Liver (tissue), 9 donors: ENCODE measurements around the gene ABCG2. TPM values are rescaled to one million over a fixed set of nuclear protein-coding genes. Genes with fewer than 3 reads are reported as not detected.

Source experiments
- DNase-seq: peaks from one replicate; pipeline ENCODE4 v3.0.0-alpha.2; 2017; ENCODE audit warnings: low spot score
- H3K27ac ChIP-seq, 2 donors: one replicate each; pipeline ENCODE4 v1.7.0; 2013; ENCODE audit warnings: inconsistent platforms in 2 of 2, low read length in 2 of 2, control low read depth in 1 of 2, low read depth in 1 of 2, mild to moderate bottlenecking in 1 of 2
- H3K27me3 ChIP-seq, 4 donors: one replicate each; pipeline versions ENCODE4 v1.6.1 to v1.7.0; 2013; ENCODE audit warnings: low read length in 3 of 4, inconsistent platforms in 1 of 4, mild to moderate bottlenecking in 1 of 4, moderate library complexity in 1 of 4; ENCODE audit not compliant: control insufficient read depth in 4 of 4, insufficient read depth in 4 of 4
- H3K36me3 ChIP-seq, 4 donors: one replicate each; pipeline versions ENCODE4 v1.6.1 to v1.7.0; 2013; ENCODE audit warnings: low read length in 3 of 4, mild to moderate bottlenecking in 3 of 4, low read depth in 1 of 4, moderate library complexity in 1 of 4; ENCODE audit not compliant: control insufficient read depth in 4 of 4, insufficient read depth in 3 of 4
- H3K4me1 ChIP-seq, 4 donors: one replicate each; pipeline versions ENCODE4 v1.6.1 to v1.7.0; 2013; ENCODE audit warnings: low read length in 3 of 4, mild to moderate bottlenecking in 3 of 4, moderate library complexity in 1 of 4; ENCODE audit not compliant: control insufficient read depth in 4 of 4, insufficient read depth in 4 of 4
- H3K4me3 ChIP-seq, 3 donors: one replicate each; pipeline versions ENCODE4 v1.6.1 to v1.7.0; 2013; ENCODE audit warnings: low read length in 3 of 3, control low read depth in 1 of 3, low read depth in 1 of 3, mild to moderate bottlenecking in 1 of 3
- H3K9ac ChIP-seq, 2 donors: one replicate each; pipeline ENCODE4 v1.7.0; 2013; ENCODE audit warnings: low read length in 2 of 2, mild to moderate bottlenecking in 2 of 2, moderate library complexity in 2 of 2, control low read depth in 1 of 2, low read depth in 1 of 2
- H3K9me3 ChIP-seq, 4 donors: one replicate each; pipeline versions ENCODE4 v1.6.1 to v1.7.0; 2013; ENCODE audit warnings: low read length in 3 of 4; ENCODE audit not compliant: control insufficient read depth in 4 of 4
- EGR1 ChIP-seq, 2 donors: IDR thresholded peaks; 2 replicates each; pipeline ENCODE4 v1.6.1; 2016 to 2018; ENCODE audit warnings: antibody characterized with exemption in 2 of 2, low read depth in 2 of 2
- FOXA1 ChIP-seq: IDR thresholded peaks from 2 replicates; pipeline ENCODE4 v1.6.1; 2016; ENCODE audit warnings: antibody characterized with exemption
- FOXA2 ChIP-seq: IDR thresholded peaks from 2 replicates; pipeline ENCODE4 v1.6.1; 2016; ENCODE audit warnings: antibody characterized with exemption
- GABPA ChIP-seq, 2 donors: IDR thresholded peaks in 1 of 2; conservative IDR thresholded peaks in 1 of 2; 2 replicates each; pipeline ENCODE4 v1.6.1; 2016; ENCODE audit warnings: antibody characterized with exemption in 2 of 2, mild to moderate bottlenecking in 1 of 2, moderate library complexity in 1 of 2
- HNF4A ChIP-seq, 2 donors: conservative IDR thresholded peaks; 2 replicates each; pipeline ENCODE4 v1.6.1; 2016; ENCODE audit warnings: antibody characterized with exemption in 2 of 2, mild to moderate bottlenecking in 2 of 2
- HNF4G ChIP-seq: IDR thresholded peaks from 2 replicates; pipeline ENCODE4 v1.6.1; 2016; ENCODE audit warnings: antibody characterized with exemption
- JUND ChIP-seq, 2 donors: IDR thresholded peaks; 2 replicates each; pipeline ENCODE4 v1.6.1; 2016; ENCODE audit warnings: antibody characterized with exemption in 2 of 2
- NR2F2 ChIP-seq: IDR thresholded peaks from 2 replicates; pipeline ENCODE4 v1.6.1; 2016; ENCODE audit warnings: antibody characterized with exemption
- RAD21 ChIP-seq, 2 donors: IDR thresholded peaks; 2 replicates each; pipeline ENCODE4 v1.6.1; 2016; ENCODE audit warnings: antibody characterized with exemption in 2 of 2, mild to moderate bottlenecking in 2 of 2
- RXRA ChIP-seq, 2 donors: IDR thresholded peaks; 2 replicates each; pipeline ENCODE4 v1.6.1; 2017 to 2018; ENCODE audit warnings: antibody characterized with exemption in 2 of 2, mild to moderate bottlenecking in 1 of 2
- SP1 ChIP-seq: IDR thresholded peaks from 2 replicates; pipeline ENCODE4 v1.6.1; 2018; ENCODE audit warnings: antibody characterized with exemption, mild to moderate bottlenecking
- YY1 ChIP-seq: IDR thresholded peaks from 2 replicates; pipeline ENCODE4 v1.6.1; 2016; ENCODE audit warnings: antibody characterized with exemption, mild to moderate bottlenecking
- WGBS: extraction: QIAGEN DNeasy Blood & Tissue Kit; methylation state at CpG from one replicate; pipeline ENCODE4 v1.1.7; 2013; 5-methylcytosine and 5-hydroxymethylcytosine counted together
- polyA plus RNA-seq, 2 donors: library from polyadenylated mRNA; stranded (reverse) in 1 of 2; unstranded in 1 of 2; fragments of 200-250 nt in 1 of 2; fragments of >200 nt in 1 of 2; fragmentation: Nextera tagmentation in 1 of 2; extraction: Ambion mirVana in 1 of 2; gene quantifications; one replicate each; pipeline versions ENCODE4 v1.2.1 to v1.2.3, GENCODE V29; 2013 to 2015
- total RNA-seq, 2 donors: library from RNA; depleted of rRNA; stranded (reverse); fragments of >200 nt; gene quantifications; one replicate each; pipeline ENCODE4 v1.2.3, GENCODE V29; 2014
- TF ChIP-seq, protein P1 (sequence below): fragments of 150-350 bp; IDR thresholded peaks from 2 replicates; pipeline ENCODE4 v1.5.1; 2017; ENCODE audit warnings: improper control_type of control experiment, low read depth, low read length; ENCODE audit not compliant: missing input control
- TF ChIP-seq, protein P2 (sequence below): IDR thresholded peaks from 2 replicates; pipeline ENCODE4 v1.6.1; 2016; ENCODE audit warnings: antibody characterized with exemption
- TF ChIP-seq, protein P3 (sequence below): IDR thresholded peaks from 2 replicates; pipeline ENCODE4 v1.6.1; 2016; ENCODE audit warnings: antibody characterized with exemption
- TF ChIP-seq, protein P4 (sequence below): IDR thresholded peaks from 2 replicates; pipeline ENCODE4 v1.6.1; 2016; ENCODE audit warnings: antibody characterized with exemption
- donor health status: healthy.
- donor health status: healthy.
- donor health status: healthy.
- donor health status: healthy.
- donor health status: healthy.

ABCG2 gene
- total and polyA plus RNA-seq, 4 donors: 1.9 to 23.6 (median 7.0) TPM

DNA sequence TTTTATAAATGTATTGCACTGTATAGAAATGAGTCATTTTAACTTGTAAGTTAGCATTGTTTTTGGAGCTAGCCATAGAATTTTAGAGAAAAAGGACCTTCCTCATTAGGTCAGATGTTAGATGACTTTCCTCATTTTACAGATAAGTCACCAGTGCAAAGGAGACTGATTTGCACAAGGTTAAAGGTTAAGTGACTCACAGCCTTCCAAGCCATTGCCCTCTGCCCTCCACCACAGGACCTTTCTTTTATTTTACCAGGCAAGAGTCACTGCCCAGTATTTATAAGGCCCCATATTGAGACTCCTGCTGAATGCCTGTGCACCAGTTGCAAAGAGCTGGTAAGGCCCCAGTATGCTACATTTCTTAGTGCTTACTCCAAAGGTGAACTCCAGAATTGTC lies 4.2 kb upstream of the ABCG2 start:
- Histone ChIP-seq H3K27ac (no peak overlapping the region), H3K4me1 (peaks cover 5 to 23% (median 14%) of the 10 kb centered on the region in 4 donors), H3K36me3 (no peaks in the 10 kb centered on the region), H3K9ac (no peak overlapping the region), H3K4me3 (no peak overlapping the region), H3K9me3 (no peaks in the 10 kb centered on the region), H3K27me3 (no peaks in the 10 kb centered on the region)
- TF ChIP-seq NR2F2 (peak; percentile 91), FOXA1 (no peak), RXRA (IDR thresholded peaks at IDR 0.05) (peak; percentile 38 to 57), HNF4G (no peak), RAD21 (IDR thresholded peaks at IDR 0.05) (peak in 1 of 2 donors; percentile 35), JUND (IDR thresholded peaks at IDR 0.05) (peak; percentile 81 to 83), EGR1 (IDR thresholded peaks at IDR 0.05; ENCODE audit: low read depth in 2 of 2) (no peak), FOXA2 (no peak), HNF4A (conservative IDR thresholded peaks at IDR 0.05) (peak; percentile 67), SP1 (peak; percentile 47)
- TF ChIP-seq, protein P1, sequence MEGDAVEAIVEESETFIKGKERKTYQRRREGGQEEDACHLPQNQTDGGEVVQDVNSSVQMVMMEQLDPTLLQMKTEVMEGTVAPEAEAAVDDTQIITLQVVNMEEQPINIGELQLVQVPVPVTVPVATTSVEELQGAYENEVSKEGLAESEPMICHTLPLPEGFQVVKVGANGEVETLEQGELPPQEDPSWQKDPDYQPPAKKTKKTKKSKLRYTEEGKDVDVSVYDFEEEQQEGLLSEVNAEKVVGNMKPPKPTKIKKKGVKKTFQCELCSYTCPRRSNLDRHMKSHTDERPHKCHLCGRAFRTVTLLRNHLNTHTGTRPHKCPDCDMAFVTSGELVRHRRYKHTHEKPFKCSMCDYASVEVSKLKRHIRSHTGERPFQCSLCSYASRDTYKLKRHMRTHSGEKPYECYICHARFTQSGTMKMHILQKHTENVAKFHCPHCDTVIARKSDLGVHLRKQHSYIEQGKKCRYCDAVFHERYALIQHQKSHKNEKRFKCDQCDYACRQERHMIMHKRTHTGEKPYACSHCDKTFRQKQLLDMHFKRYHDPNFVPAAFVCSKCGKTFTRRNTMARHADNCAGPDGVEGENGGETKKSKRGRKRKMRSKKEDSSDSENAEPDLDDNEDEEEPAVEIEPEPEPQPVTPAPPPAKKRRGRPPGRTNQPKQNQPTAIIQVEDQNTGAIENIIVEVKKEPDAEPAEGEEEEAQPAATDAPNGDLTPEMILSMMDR: no peak
- TF ChIP-seq, protein P2, sequence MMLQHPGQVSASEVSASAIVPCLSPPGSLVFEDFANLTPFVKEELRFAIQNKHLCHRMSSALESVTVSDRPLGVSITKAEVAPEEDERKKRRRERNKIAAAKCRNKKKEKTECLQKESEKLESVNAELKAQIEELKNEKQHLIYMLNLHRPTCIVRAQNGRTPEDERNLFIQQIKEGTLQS: no peak
- TF ChIP-seq, protein P3, sequence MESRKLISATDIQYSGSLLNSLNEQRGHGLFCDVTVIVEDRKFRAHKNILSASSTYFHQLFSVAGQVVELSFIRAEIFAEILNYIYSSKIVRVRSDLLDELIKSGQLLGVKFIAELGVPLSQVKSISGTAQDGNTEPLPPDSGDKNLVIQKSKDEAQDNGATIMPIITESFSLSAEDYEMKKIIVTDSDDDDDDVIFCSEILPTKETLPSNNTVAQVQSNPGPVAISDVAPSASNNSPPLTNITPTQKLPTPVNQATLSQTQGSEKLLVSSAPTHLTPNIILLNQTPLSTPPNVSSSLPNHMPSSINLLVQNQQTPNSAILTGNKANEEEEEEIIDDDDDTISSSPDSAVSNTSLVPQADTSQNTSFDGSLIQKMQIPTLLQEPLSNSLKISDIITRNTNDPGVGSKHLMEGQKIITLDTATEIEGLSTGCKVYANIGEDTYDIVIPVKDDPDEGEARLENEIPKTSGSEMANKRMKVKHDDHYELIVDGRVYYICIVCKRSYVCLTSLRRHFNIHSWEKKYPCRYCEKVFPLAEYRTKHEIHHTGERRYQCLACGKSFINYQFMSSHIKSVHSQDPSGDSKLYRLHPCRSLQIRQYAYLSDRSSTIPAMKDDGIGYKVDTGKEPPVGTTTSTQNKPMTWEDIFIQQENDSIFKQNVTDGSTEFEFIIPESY: no peak
- TF ChIP-seq, protein P4, sequence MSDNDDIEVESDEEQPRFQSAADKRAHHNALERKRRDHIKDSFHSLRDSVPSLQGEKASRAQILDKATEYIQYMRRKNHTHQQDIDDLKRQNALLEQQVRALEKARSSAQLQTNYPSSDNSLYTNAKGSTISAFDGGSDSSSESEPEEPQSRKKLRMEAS: no peak
- DNase-seq: no peak

DNA sequence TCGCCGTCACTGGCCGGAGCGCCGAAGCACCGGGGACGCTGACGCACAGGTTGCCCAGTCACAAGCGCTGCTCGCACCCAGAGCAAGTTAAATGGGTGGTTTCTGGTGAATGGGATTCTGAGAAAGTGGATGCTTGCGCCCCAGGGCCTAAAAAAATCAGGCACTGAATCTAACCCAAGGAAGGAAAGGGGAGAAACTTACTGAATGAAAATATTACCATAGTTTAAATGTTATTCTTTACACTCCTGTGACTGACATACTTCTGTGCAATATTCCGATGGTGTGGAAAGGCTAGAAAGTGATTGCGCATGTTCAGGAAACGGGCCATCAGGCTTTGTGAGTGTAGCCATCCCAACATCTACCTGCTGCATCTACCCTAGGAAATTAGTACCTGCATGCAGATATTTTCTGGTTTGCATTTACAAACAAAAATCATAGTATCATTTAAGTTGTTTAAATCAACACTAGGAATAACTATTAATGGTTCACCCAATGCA lies 838 bp upstream of the ABCG2 start:
- no peaks in the 10 kb centered on the region for H3K27me3 ChIP-seq
- DNase-seq: no peak
- H3K27ac ChIP-seq: peak overlapping the region; percentile 82 to 91
- 12% methylated on average over 14 of the region's 14 CpGs for WGBS
- no peaks in the 10 kb centered on the region for H3K36me3 ChIP-seq
- no peak for TF ChIP-seq JUND (IDR thresholded peaks at IDR 0.05)
- no peak for TF ChIP-seq GABPA (IDR thresholded peaks at IDR 0.05 in 1 of 2, conservative IDR thresholded peaks at IDR 0.05 in 1 of 2)
- TF ChIP-seq FOXA2: no peak
- peak; percentile 60 for TF ChIP-seq YY1
- no peak for TF ChIP-seq RXRA (IDR thresholded peaks at IDR 0.05)
- H3K4me1 ChIP-seq: peaks cover 5 to 23% (median 17%) of the 10 kb centered on the region in 4 donors
- H3K9ac ChIP-seq: peak overlapping the region in 1 of 2 donors; percentile 86
- H3K9me3 ChIP-seq: no peaks in the 10 kb centered on the region
- H3K4me3 ChIP-seq: peak overlapping the region; percentile 66 to 81 (median 79)
